Mononuclear cell (primary cell): ENCODE results near the gene RPP21. TPM values are rescaled to one million over a fixed set of nuclear protein-coding genes. Genes with fewer than 3 reads are reported as not detected.
A peak's percentile ranks its signal among the peaks of the same experiment; 100 is the strongest.
"Not testable (repeated sequence)": the region's sequence is repeated elsewhere in the genome, so short reads cannot be mapped to it uniquely, and the experiment has no call there.

Source experiments
- H3K27me3 ChIP-seq: 2 replicates; pipeline ENCODE4 v1.6.0; 2011; ENCODE audit warnings: low read length, control low read depth; ENCODE audit not compliant: insufficient read depth
- H3K4me1 ChIP-seq: 2 replicates; pipeline ENCODE4 v1.5.1; 2011; ENCODE audit warnings: mild to moderate bottlenecking, low read length, control low read depth; ENCODE audit not compliant: insufficient read depth
- H3K4me3 ChIP-seq: 2 replicates; pipeline ENCODE4 v1.5.1; 2011; ENCODE audit warnings: mild to moderate bottlenecking, low read length, moderate library complexity
- H3K9me3 ChIP-seq: 2 replicates; pipeline ENCODE4 v1.5.1; 2011; ENCODE audit warnings: low read depth, mild to moderate bottlenecking, control low read depth, low read length
- total RNA-seq: library from RNA; depleted of rRNA; stranded (reverse); fragments of >200 nt; gene quantifications from one replicate; pipeline ENCODE4 v1.2.3, GENCODE V29; 2012

RPP21 gene
- total RNA-seq, 1 donor: 16.0 TPM

GRCh38 chr6:30349421-30350177 lies 4.6 kb downstream of the RPP21 start:
- no peak overlapping the region for H3K4me3 ChIP-seq
- H3K4me1 ChIP-seq: peaks cover 18% of the 10 kb centered on the region
- H3K9me3 ChIP-seq: no peaks in the 10 kb centered on the region
- H3K27me3 ChIP-seq: peaks cover 22% of the 10 kb centered on the region

- Histone ChIP-seq H3K27me3 (peaks cover 32% of the 10 kb centered on the region), H3K4me1 (peaks cover 16% of the 10 kb centered on the region), H3K4me3 (no peak overlapping the region), H3K9me3 (no peaks in the 10 kb centered on the region)
These were observed 5.6 kb downstream of the RPP21 start for GRCh38 chr6:30350524-30350923.

- no peak overlapping the region for H3K4me3 ChIP-seq
- peaks cover 47% of the 10 kb centered on the region for H3K27me3 ChIP-seq
- no peaks in the 10 kb centered on the region for H3K9me3 ChIP-seq
- H3K4me1 ChIP-seq: peaks cover 8% of the 10 kb centered on the region
These were observed 7.6 kb downstream of the RPP21 start for GRCh38 chr6:30352550-30352949.

GRCh38 chr6:30355281-30355680 lies 10.3 kb downstream of the RPP21 start:
- Histone ChIP-seq H3K4me3 (no peak overlapping the region), H3K9me3 (no peaks in the 10 kb centered on the region), H3K27me3 (peaks cover 74% of the 10 kb centered on the region), H3K4me1 (peaks cover 7% of the 10 kb centered on the region)

- Histone ChIP-seq H3K4me1 (peaks cover 7% of the 10 kb centered on the region), H3K4me3 (no peak overlapping the region), H3K27me3 (peaks cover 84% of the 10 kb centered on the region), H3K9me3 (no peaks in the 10 kb centered on the region)
These were observed 11.6 kb downstream of the RPP21 start for GRCh38 chr6:30356536-30356935.

- Histone ChIP-seq H3K27me3 (peaks cover 92% of the 10 kb centered on the region), H3K4me1 (peaks cover 7% of the 10 kb centered on the region), H3K4me3 (peak overlapping the region; percentile 9), H3K9me3 (no peaks in the 10 kb centered on the region)
These were observed 13.0 kb downstream of the RPP21 start for GRCh38 chr6:30357678-30358540.

- Histone ChIP-seq H3K4me1 (peaks cover 7% of the 10 kb centered on the region), H3K4me3 (no peak overlapping the region), H3K9me3 (no peaks in the 10 kb centered on the region), H3K27me3 (peaks cover 88% of the 10 kb centered on the region)
These were observed 14.3 kb downstream of the RPP21 start for GRCh38 chr6:30359276-30359675.

GRCh38 chr6:30360139-30360538 lies 15.2 kb downstream of the RPP21 start:
- Histone ChIP-seq H3K27me3 (peaks cover 86% of the 10 kb centered on the region), H3K4me1 (peaks cover 7% of the 10 kb centered on the region), H3K9me3 (no peaks in the 10 kb centered on the region)

GRCh38 chr6:30361661-30362060 lies 16.7 kb downstream of the RPP21 start:
- H3K9me3 ChIP-seq: no peaks in the 10 kb centered on the region
- H3K4me1 ChIP-seq: peaks cover 7% of the 10 kb centered on the region
- peaks cover 89% of the 10 kb centered on the region for H3K27me3 ChIP-seq
- no peak overlapping the region for H3K4me3 ChIP-seq

More at GRCh38 chr6:30360139-30360538, 15.2 kb downstream of the RPP21 start:
- no peak overlapping the region for H3K4me3 ChIP-seq

GRCh38 chr6:30363459-30363858 lies 18.5 kb downstream of the RPP21 start:
- H3K27me3 ChIP-seq: peaks cover 86% of the 10 kb centered on the region
- no peaks in the 10 kb centered on the region for H3K4me1 ChIP-seq
- no peak overlapping the region for H3K4me3 ChIP-seq
- no peaks in the 10 kb centered on the region for H3K9me3 ChIP-seq

GRCh38 chr6:30364591-30364990 lies 19.6 kb downstream of the RPP21 start:
- no peaks in the 10 kb centered on the region for H3K9me3 ChIP-seq
- H3K4me3 ChIP-seq: no peak overlapping the region
- H3K27me3 ChIP-seq: peaks cover 77% of the 10 kb centered on the region
- no peaks in the 10 kb centered on the region for H3K4me1 ChIP-seq

- H3K9me3 ChIP-seq, H3K4me1 ChIP-seq, H3K4me3 ChIP-seq: not testable (repeated sequence)
- H3K27me3 ChIP-seq: peaks cover 43% of the 10 kb centered on the region
These were observed 24.3 kb downstream of the RPP21 start for GRCh38 chr6:30369280-30369679.

GRCh38 chr6:30378290-30378937 lies 33.5 kb downstream of the RPP21 start:
- no peaks in the 10 kb centered on the region for H3K4me1 ChIP-seq
- no peak overlapping the region for H3K4me3 ChIP-seq
- H3K27me3 ChIP-seq: peaks cover 48% of the 10 kb centered on the region
- no peaks in the 10 kb centered on the region for H3K9me3 ChIP-seq

GRCh38 chr6:30380464-30380863 lies 35.5 kb downstream of the RPP21 start:
- Histone ChIP-seq H3K27me3 (peaks cover 62% of the 10 kb centered on the region), H3K9me3 (no peaks in the 10 kb centered on the region), H3K4me3 (no peak overlapping the region), H3K4me1 (no peaks in the 10 kb centered on the region)

GRCh38 chr6:30386166-30386565 lies 41.2 kb downstream of the RPP21 start:
- H3K9me3 ChIP-seq: no peaks in the 10 kb centered on the region
- H3K4me3 ChIP-seq: no peak overlapping the region
- H3K4me1 ChIP-seq: no peaks in the 10 kb centered on the region
- peaks cover 81% of the 10 kb centered on the region for H3K27me3 ChIP-seq
